Neural cell (in vitro differentiated cells): ENCODE measurements around the gene PRKG1. TPM values are rescaled to one million over a fixed set of nuclear protein-coding genes. Genes with fewer than 3 reads are reported as not detected.

ENCODE experiments used
- H2AFZ ChIP-seq: fragments of 200-600, 300-800 bp; sonication (generic), shearing (Covaris generic); 2 replicates; pipeline ENCODE4 v1.6.0; 2014; ENCODE audit warnings: low read depth, mild to moderate bottlenecking, antibody characterized with exemption, low read length, moderate library complexity
- H3F3A ChIP-seq: fragments of 200-600 bp; shearing (Covaris generic); 2 replicates; pipeline ENCODE4 v1.6.1; 2016; ENCODE audit warnings: mild to moderate bottlenecking, moderate library complexity, mixed read lengths, antibody characterized with exemption, low read length; ENCODE audit not compliant: insufficient read depth, poor library complexity, severe bottlenecking
- H3K27ac ChIP-seq: fragments of 200-600, 300-800 bp; sonication (generic), shearing (Covaris generic); 2 replicates; pipeline ENCODE4 v1.5.1; 2014; ENCODE audit warnings: mild to moderate bottlenecking, low read length, moderate library complexity
- H3K27me3 ChIP-seq: fragments of 300-800, 200-600 bp; sonication (generic), shearing (Covaris generic); 2 replicates; pipeline ENCODE4 v1.6.0; 2014; ENCODE audit warnings: mild to moderate bottlenecking, low read depth, low read length, moderate library complexity; ENCODE audit not compliant: insufficient read depth
- H3K36me3 ChIP-seq: fragments of 300-800, 200-600 bp; sonication (generic), shearing (Covaris generic); 2 replicates; pipeline ENCODE4 v1.5.1; 2014; ENCODE audit warnings: mild to moderate bottlenecking, antibody characterized with exemption, low read length, moderate library complexity; ENCODE audit not compliant: insufficient read depth
- H3K4me2 ChIP-seq: fragments of 300-800, 200-600 bp; sonication (generic), shearing (Covaris generic); 2 replicates; pipeline ENCODE4 v1.6.0; 2014; ENCODE audit warnings: mild to moderate bottlenecking, low read length
- H3K4me3 ChIP-seq: fragments of 300-800, 200-600 bp; sonication (generic), shearing (Covaris generic); 2 replicates; pipeline ENCODE4 v1.5.1; 2014; ENCODE audit warnings: mild to moderate bottlenecking, low read length, moderate library complexity
- H3K79me2 ChIP-seq: fragments of 200-600 bp; shearing (Covaris generic); replicated peaks from 2 replicates; pipeline ENCODE4 v1.6.0; 2014; ENCODE audit warnings: mild to moderate bottlenecking, low read length, moderate library complexity; ENCODE audit not compliant: insufficient read depth
- H3K9ac ChIP-seq: fragments of 300-800, 200-600 bp; sonication (generic), shearing (Covaris generic); 2 replicates; pipeline ENCODE4 v1.6.1; 2016; ENCODE audit warnings: mild to moderate bottlenecking, low read length, mixed read lengths
- H3K9me2 ChIP-seq: fragments of 200-600 bp; shearing (Covaris generic); 2 replicates; pipeline ENCODE4 v1.6.1; 2016; ENCODE audit warnings: mild to moderate bottlenecking, low read length, mixed read lengths; ENCODE audit not compliant: insufficient read depth
- H3K9me3 ChIP-seq: fragments of 200-600, 300-800 bp; sonication (generic), shearing (Covaris generic); 2 replicates; pipeline ENCODE4 v1.6.1; 2016; ENCODE audit warnings: mild to moderate bottlenecking, mixed run types, low read length, moderate library complexity, mixed read lengths
- H4K20me1 ChIP-seq: fragments of 200-600 bp; shearing (Covaris generic); 2 replicates; pipeline ENCODE4 v1.6.1; 2016; ENCODE audit warnings: mild to moderate bottlenecking, mixed run types; ENCODE audit not compliant: insufficient read depth
- EP300 ChIP-seq: fragments of 450-650 bp; conservative IDR thresholded peaks from 2 replicates; pipeline ENCODE4 v1.6.1; 2014; ENCODE audit warnings: antibody characterized with exemption, mild to moderate bottlenecking, moderate library complexity; ENCODE audit not compliant: poor library complexity, severe bottlenecking
- EZH2 ChIP-seq: fragments of 200-600, 300-800 bp; shearing (Covaris generic), sonication (generic); IDR thresholded peaks from 2 replicates; pipeline ENCODE4 v1.6.1; 2014; ENCODE audit warnings: antibody characterized with exemption, low read length, borderline replicate concordance, mild to moderate bottlenecking; ENCODE audit not compliant: insufficient read depth, poor library complexity, severe bottlenecking
- MXI1 ChIP-seq: fragments of 450-650 bp; conservative IDR thresholded peaks from 2 replicates; pipeline ENCODE4 v1.6.1; 2014; ENCODE audit warnings: antibody characterized with exemption, mild to moderate bottlenecking; ENCODE audit not compliant: poor library complexity, severe bottlenecking
- POLR2AphosphoS5 ChIP-seq: IDR thresholded peaks from 2 replicates; pipeline ENCODE4 v1.6.1; 2012
- RAD21 ChIP-seq: fragments of 450-650 bp; conservative IDR thresholded peaks from 2 replicates; pipeline ENCODE4 v1.6.1; 2014; ENCODE audit warnings: antibody characterized with exemption, mild to moderate bottlenecking, moderate library complexity
- REST ChIP-seq: IDR thresholded peaks from 2 replicates; pipeline ENCODE4 v1.6.1; 2012; ENCODE audit warnings: borderline replicate concordance
- SMC3 ChIP-seq: fragments of 450-650 bp; conservative IDR thresholded peaks from 2 replicates; pipeline ENCODE4 v1.6.1; 2014; ENCODE audit warnings: antibody characterized with exemption, mild to moderate bottlenecking, moderate library complexity; ENCODE audit not compliant: poor library complexity
- TAF1 ChIP-seq: IDR thresholded peaks from 2 replicates; pipeline ENCODE4 v1.6.1; 2012; ENCODE audit warnings: low read depth
- polyA plus RNA-seq: library from polyadenylated mRNA; depleted of rRNA; stranded (reverse); fragments of >200 nt; gene quantifications from 2 replicates; pipeline ENCODE4 v1.2.3, GENCODE V29; 2014
- TF ChIP-seq, protein P1 (sequence below): fragments of 450-650 bp; IDR thresholded peaks from 2 replicates; pipeline ENCODE4 v1.5.1; 2014; ENCODE audit warnings: antibody characterized with exemption, mild to moderate bottlenecking, moderate library complexity; ENCODE audit not compliant: poor library complexity, severe bottlenecking

PRKG1 gene
- polyA plus RNA-seq, 1 donor from 2014 or later: 2.2 TPM

DNA sequence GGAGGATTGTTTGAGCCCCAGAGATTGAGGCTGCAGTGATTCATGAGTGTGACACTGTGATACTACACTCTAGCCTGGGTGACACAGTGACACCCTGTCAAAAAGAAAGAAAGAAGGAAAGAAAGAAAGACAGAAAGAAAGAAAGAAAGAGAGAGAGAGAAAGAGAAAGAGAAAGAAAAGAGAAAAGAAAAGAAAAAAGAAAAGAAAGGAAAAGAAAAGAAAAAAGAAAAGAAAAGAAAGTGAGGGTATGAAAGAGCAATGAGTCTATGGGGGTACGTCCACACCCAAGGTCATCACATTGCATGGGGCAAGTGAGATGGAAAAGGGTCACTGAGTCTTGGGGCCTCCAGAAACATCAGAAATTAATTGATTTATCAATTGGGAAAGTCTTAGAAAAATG is 760.3 kb downstream of the PRKG1 start:
- Histone ChIP-seq H3K27me3 (no peaks in the 10 kb centered on the region), H3K27ac (no peak overlapping the region), H3K79me2 (no peaks in the 10 kb centered on the region), H2AFZ (no peak overlapping the region), H3K4me3 (no peak overlapping the region), H3F3A (no peaks in the 10 kb centered on the region), H4K20me1 (no peaks in the 10 kb centered on the region), H3K4me2 (no peak overlapping the region), H3K9me2 (no peaks in the 10 kb centered on the region), H3K9me3 (peaks cover 2% of the 10 kb centered on the region), H3K9ac (no peak overlapping the region), H3K36me3 (no peaks in the 10 kb centered on the region)
- TF ChIP-seq MXI1 (no peak), EZH2 (no peak), EP300 (no peak), REST (no peak), RAD21 (no peak), TAF1 (no peak), SMC3 (no peak), POLR2AphosphoS5 (no peak)
- TF ChIP-seq, protein P1, sequence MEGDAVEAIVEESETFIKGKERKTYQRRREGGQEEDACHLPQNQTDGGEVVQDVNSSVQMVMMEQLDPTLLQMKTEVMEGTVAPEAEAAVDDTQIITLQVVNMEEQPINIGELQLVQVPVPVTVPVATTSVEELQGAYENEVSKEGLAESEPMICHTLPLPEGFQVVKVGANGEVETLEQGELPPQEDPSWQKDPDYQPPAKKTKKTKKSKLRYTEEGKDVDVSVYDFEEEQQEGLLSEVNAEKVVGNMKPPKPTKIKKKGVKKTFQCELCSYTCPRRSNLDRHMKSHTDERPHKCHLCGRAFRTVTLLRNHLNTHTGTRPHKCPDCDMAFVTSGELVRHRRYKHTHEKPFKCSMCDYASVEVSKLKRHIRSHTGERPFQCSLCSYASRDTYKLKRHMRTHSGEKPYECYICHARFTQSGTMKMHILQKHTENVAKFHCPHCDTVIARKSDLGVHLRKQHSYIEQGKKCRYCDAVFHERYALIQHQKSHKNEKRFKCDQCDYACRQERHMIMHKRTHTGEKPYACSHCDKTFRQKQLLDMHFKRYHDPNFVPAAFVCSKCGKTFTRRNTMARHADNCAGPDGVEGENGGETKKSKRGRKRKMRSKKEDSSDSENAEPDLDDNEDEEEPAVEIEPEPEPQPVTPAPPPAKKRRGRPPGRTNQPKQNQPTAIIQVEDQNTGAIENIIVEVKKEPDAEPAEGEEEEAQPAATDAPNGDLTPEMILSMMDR: no peak

DNA sequence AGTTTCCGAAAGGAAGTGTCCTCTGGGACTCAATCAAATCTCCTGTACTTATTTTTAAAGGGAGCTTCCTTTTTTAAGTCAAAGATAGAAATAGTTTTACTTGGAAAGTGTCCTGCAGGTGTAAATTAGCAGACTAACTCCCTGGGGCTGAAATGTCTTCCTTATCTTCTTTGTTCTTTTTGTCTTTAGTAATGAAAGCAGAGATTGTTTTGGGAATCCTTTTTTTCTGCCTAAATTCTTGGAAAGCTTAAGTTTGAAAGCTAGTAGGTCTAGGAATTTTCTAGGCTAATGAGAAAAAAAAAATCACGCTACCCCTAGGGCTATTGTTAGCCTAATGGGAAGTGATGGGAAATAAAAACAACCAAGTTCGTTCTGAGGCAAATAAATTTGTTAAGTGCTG is 764.2 kb downstream of the PRKG1 start:
- peaks cover 2% of the 10 kb centered on the region for H3K9me3 ChIP-seq
- H3K36me3 ChIP-seq: no peaks in the 10 kb centered on the region
- no peak overlapping the region for H3K4me2 ChIP-seq
- H3K9ac ChIP-seq: no peak overlapping the region
- no peak overlapping the region for H3K27ac ChIP-seq
- H2AFZ ChIP-seq: no peak overlapping the region
- H3F3A ChIP-seq: no peaks in the 10 kb centered on the region
- H3K27me3 ChIP-seq: no peaks in the 10 kb centered on the region
- no peaks in the 10 kb centered on the region for H3K9me2 ChIP-seq
- H3K79me2 ChIP-seq: no peaks in the 10 kb centered on the region
- no peak overlapping the region for H3K4me3 ChIP-seq
- TF ChIP-seq REST (no peak), SMC3 (no peak), EZH2 (no peak), MXI1 (no peak), EP300 (no peak), RAD21 (no peak), TAF1 (no peak), POLR2AphosphoS5 (no peak)
- TF ChIP-seq, protein P1: no peak
- no peaks in the 10 kb centered on the region for H4K20me1 ChIP-seq
